Neuronal stem cell (in vitro differentiated cells): Measurements from ENCODE around the gene DTNB.

Source experiments
- DNase-seq: peaks from one replicate; pipeline ENCODE4 v3.0.0-alpha.2; 2013; ENCODE audit warnings: low spot score
- H2AFZ ChIP-seq: one replicate; pipeline ENCODE4 v1.6.1; 2013; ENCODE audit warnings: mild to moderate bottlenecking, low read length, inconsistent platforms
- H2AK5ac ChIP-seq: 2 replicates; pipeline ENCODE4 v1.6.1; 2013; ENCODE audit warnings: low read depth, mild to moderate bottlenecking, inconsistent platforms, low read length, moderate library complexity, mixed read lengths
- H2BK120ac ChIP-seq: 2 replicates; pipeline ENCODE4 v1.6.1; 2013; ENCODE audit warnings: low read depth, mild to moderate bottlenecking, inconsistent platforms, low read length, moderate library complexity, mixed read lengths
- H2BK12ac ChIP-seq: one replicate; pipeline ENCODE4 v1.6.1; 2013; ENCODE audit warnings: low read length, inconsistent platforms
- H2BK15ac ChIP-seq: 2 replicates; pipeline ENCODE4 v1.6.1; 2013; ENCODE audit warnings: mild to moderate bottlenecking, low read length, inconsistent platforms, mixed read lengths
- H2BK5ac ChIP-seq: one replicate; pipeline ENCODE4 v1.6.1; 2013; ENCODE audit warnings: inconsistent platforms, mild to moderate bottlenecking, low read length, moderate library complexity
- H3K14ac ChIP-seq: one replicate; pipeline ENCODE4 v1.6.1; 2013; ENCODE audit warnings: low read length, inconsistent platforms
- H3K18ac ChIP-seq: 2 replicates; pipeline ENCODE4 v1.6.1; 2013; ENCODE audit warnings: low read length, inconsistent platforms
- H3K23ac ChIP-seq: 2 replicates; pipeline ENCODE4 v1.6.1; 2013; ENCODE audit warnings: low read depth, mild to moderate bottlenecking, mixed read lengths, low read length, inconsistent platforms; ENCODE audit not compliant: poor library complexity
- H3K27ac ChIP-seq: replicated peaks from 3 replicates; pipeline ENCODE4 v1.5.1; 2013; ENCODE audit warnings: low read length, inconsistent platforms
- H3K27me3 ChIP-seq, 3 experiments: 2 replicates each; pipeline ENCODE4 v1.6.1; 2013; ENCODE audit warnings: low read length in 3 of 3, mild to moderate bottlenecking in 2 of 3, inconsistent platforms in 1 of 3, low read depth in 1 of 3, mixed read lengths in 1 of 3, moderate library complexity in 1 of 3; ENCODE audit not compliant: control insufficient read depth in 3 of 3, insufficient read depth in 3 of 3
- H3K36me3 ChIP-seq, 2 donors: replicated peaks in 1 of 2; 2 replicates each; pipeline ENCODE4 v1.6.1; 2013; ENCODE audit warnings: low read length in 2 of 2; ENCODE audit not compliant: control insufficient read depth in 2 of 2, insufficient read depth in 2 of 2
- H3K4ac ChIP-seq: 2 replicates; pipeline ENCODE4 v1.6.1; 2013; ENCODE audit warnings: inconsistent platforms, mild to moderate bottlenecking, low read length, moderate library complexity
- H3K4me1 ChIP-seq, 2 donors: 1 replicate in 1 of 2; 2 replicates in 1 of 2; pipeline ENCODE4 v1.6.1; 2013; ENCODE audit warnings: low read length in 2 of 2, low read depth in 1 of 2; ENCODE audit not compliant: control insufficient read depth in 2 of 2, insufficient read depth in 1 of 2
- H3K4me2 ChIP-seq: one replicate; pipeline ENCODE4 v1.6.1; 2013; ENCODE audit warnings: mild to moderate bottlenecking, low read length, inconsistent platforms; ENCODE audit not compliant: insufficient read depth, poor library complexity, severe bottlenecking
- H3K4me3 ChIP-seq, 2 donors: 2 replicates each; pipeline ENCODE4 v1.5.1; 2013; ENCODE audit warnings: low read length in 2 of 2, mild to moderate bottlenecking in 2 of 2, inconsistent platforms in 1 of 2, moderate library complexity in 1 of 2
- H3K79me1 ChIP-seq: one replicate; pipeline ENCODE4 v1.6.1; 2013; ENCODE audit warnings: low read depth, mild to moderate bottlenecking, inconsistent platforms, low read length, moderate library complexity
- H3K9ac ChIP-seq: one replicate; pipeline ENCODE4 v1.6.1; 2013; ENCODE audit warnings: mild to moderate bottlenecking, low read depth, low read length, inconsistent platforms; ENCODE audit not compliant: poor library complexity
- H3K9me3 ChIP-seq, 2 donors: replicated peaks in 1 of 2; 2 replicates each; pipeline versions ENCODE3 to v1.6.1; 2013; ENCODE audit warnings: low read length in 2 of 2, mild to moderate bottlenecking in 2 of 2, inconsistent platforms in 1 of 2, low read depth in 1 of 2, mixed read lengths in 1 of 2, moderate library complexity in 1 of 2; ENCODE audit not compliant: control insufficient read depth in 2 of 2, insufficient read depth in 1 of 2
- H4K8ac ChIP-seq: one replicate; pipeline ENCODE4 v1.6.1; 2013; ENCODE audit warnings: low read depth, mild to moderate bottlenecking, inconsistent platforms, low read length, moderate library complexity
- H4K91ac ChIP-seq: one replicate; pipeline ENCODE4 v1.6.1; 2013; ENCODE audit warnings: low read length, low read depth, mild to moderate bottlenecking, inconsistent platforms; ENCODE audit not compliant: poor library complexity
- WGBS, 2 donors: extraction: QIAGEN DNeasy Blood & Tissue Kit; methylation state at CpG; one replicate each; pipeline ENCODE4 v1.1.7; 2013; ENCODE audit warnings: missing lambda C conversion rate in 2 of 2, mixed read lengths in 1 of 2; ENCODE audit not compliant: insufficient read length in 2 of 2, insufficient replicate concordance in 1 of 2; ENCODE audit errors: extremely low coverage in 2 of 2; 5-methylcytosine and 5-hydroxymethylcytosine counted together

Gene DTNB

DNA sequence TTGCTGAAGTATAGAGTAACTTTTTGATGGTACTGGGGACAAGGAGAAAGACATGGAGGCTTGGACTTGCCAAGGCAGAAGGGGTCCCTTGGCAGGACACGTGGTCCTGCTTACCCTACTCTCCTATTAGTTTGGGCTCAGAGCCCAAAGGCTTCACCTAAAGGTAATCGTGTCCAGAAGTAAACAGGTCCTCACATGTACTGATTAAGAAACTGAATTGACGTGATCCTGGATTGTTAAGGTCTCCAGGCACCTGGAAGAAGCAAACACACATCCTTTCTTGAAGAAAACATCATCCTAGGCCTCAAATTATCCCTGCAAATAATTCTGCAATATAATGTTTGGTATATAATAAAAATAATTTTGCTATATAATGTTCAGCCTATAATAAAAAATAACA lies 50.0 kb downstream of the DTNB start:
- no peak overlapping the region for H4K91ac ChIP-seq
- no peak overlapping the region for H3K23ac ChIP-seq
- H3K27ac ChIP-seq, result no peak overlapping the region
- no peak overlapping the region for H2BK120ac ChIP-seq
- no peak overlapping the region for H2AFZ ChIP-seq
- WGBS, 2 donors, result no CpG with 5 or more reads among the region's 3 CpGs
- H2BK12ac ChIP-seq, result no peak overlapping the region
- H3K4me1 ChIP-seq, result no peaks in the 10 kb centered on the region
- H3K4me2 ChIP-seq, result no peak overlapping the region
- no peak overlapping the region for H2BK15ac ChIP-seq
- no peaks in the 10 kb centered on the region for H3K27me3 ChIP-seq
- H2BK5ac ChIP-seq, result no peak overlapping the region
- H3K36me3 ChIP-seq, result peaks cover 3 to 52% of the 10 kb centered on the region in 2 donors
- no peak overlapping the region for H3K4ac ChIP-seq
- no peak for DNase-seq
- H2AK5ac ChIP-seq, result no peak overlapping the region
- H4K8ac ChIP-seq, result no peak overlapping the region
- H3K9me3 ChIP-seq, result no peaks in the 10 kb centered on the region
- no peak overlapping the region for H3K4me3 ChIP-seq
- no peak overlapping the region for H3K18ac ChIP-seq
- H3K14ac ChIP-seq, result no peak overlapping the region
- no peaks in the 10 kb centered on the region for H3K79me1 ChIP-seq
- H3K9ac ChIP-seq, result no peak overlapping the region

DNA sequence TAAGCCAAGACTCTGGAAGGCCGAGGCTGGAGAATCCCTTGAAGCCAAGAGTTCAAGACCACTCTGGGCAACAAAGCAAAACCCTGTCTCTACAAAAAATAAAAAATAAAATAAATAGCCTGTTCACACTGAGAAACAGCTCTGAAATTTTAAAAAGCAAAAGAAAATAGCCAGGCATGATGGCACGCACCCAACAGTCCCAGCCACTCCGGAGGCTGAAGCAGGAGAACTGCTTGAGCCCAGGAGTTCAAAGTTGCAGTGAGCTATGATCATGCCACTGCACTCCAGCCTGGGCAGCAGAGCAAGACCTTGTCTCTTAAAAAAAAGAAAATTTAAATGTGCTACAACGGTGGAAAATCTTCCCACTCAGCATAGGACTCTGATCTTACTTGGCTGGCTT lies 52.7 kb downstream of the DTNB start:
- Histone ChIP-seq H2BK15ac (no peak overlapping the region), H3K4me1 (no peaks in the 10 kb centered on the region), H2AFZ (no peak overlapping the region), H3K36me3 (peaks cover 0 to 28% of the 10 kb centered on the region in 2 donors), H3K14ac (no peak overlapping the region), H3K9me3 (no peaks in the 10 kb centered on the region), H3K23ac (no peak overlapping the region), H3K4ac (no peak overlapping the region), H4K91ac (no peak overlapping the region), H3K9ac (no peak overlapping the region), H2BK120ac (no peak overlapping the region), H2BK5ac (no peak overlapping the region), H3K27ac (no peak overlapping the region), H3K4me2 (no peak overlapping the region), H3K27me3 (no peaks in the 10 kb centered on the region), H3K4me3 (no peak overlapping the region), H4K8ac (no peak overlapping the region), H2BK12ac (no peak overlapping the region), H2AK5ac (no peak overlapping the region), H3K79me1 (no peaks in the 10 kb centered on the region), H3K18ac (no peak overlapping the region)
- DNase-seq, result no peak
- no CpG with 5 or more reads among the region's 4 CpGs for WGBS, 2 donors

DNA sequence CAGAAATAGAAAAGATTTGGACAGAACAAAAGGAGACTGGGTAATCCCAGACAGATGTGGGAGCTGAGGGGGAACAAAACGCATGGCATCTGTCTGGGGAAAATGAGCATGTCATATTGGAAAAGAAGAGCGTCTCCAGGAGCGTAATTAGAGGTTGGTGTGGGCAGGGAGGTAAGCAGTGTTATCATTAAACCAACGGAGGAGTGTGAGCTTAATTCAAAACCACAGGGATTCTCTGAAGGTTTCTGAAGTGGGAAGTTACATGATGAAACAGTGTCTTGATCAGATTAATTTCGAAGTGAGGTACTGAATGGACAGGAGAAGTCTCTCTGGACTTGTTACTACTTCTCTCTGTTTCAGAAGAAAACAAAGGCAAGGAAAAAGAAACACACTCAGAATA lies 53.3 kb downstream of the DTNB start:
- Histone ChIP-seq H3K18ac (no peak overlapping the region), H3K9me3 (no peaks in the 10 kb centered on the region), H3K4ac (no peak overlapping the region), H3K4me1 (peaks cover 0 to 2% of the 10 kb centered on the region in 2 donors), H2BK120ac (no peak overlapping the region), H3K4me2 (no peak overlapping the region), H3K23ac (no peak overlapping the region), H2BK15ac (no peak overlapping the region), H3K36me3 (peaks cover 0 to 23% of the 10 kb centered on the region in 2 donors), H3K79me1 (no peaks in the 10 kb centered on the region), H3K27ac (no peak overlapping the region), H3K9ac (no peak overlapping the region), H2BK12ac (no peak overlapping the region), H2AFZ (no peak overlapping the region), H3K27me3 (no peaks in the 10 kb centered on the region), H2BK5ac (no peak overlapping the region), H3K4me3 (no peak overlapping the region), H4K91ac (no peak overlapping the region), H2AK5ac (no peak overlapping the region), H3K14ac (no peak overlapping the region), H4K8ac (no peak overlapping the region)
- no CpG with 5 or more reads among the region's 5 CpGs for WGBS, 2 donors
- DNase-seq, result no peak

DNA sequence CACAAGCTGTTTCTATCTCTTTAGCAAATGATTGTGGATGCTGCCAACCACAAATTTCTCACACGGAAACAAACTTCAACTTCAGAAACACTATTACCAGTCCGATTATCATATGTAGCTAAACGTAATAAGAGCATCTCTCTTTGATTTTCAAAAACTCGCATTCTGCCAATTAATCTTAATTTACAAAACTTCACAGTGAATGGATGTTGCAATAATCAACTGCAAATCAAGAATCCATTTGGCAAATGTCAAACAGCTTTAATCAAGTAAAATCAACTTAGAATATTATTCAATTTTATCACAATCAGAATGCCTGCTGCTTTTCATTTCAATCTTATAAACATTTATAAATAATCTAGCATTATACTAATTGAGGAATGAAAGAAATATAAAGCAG lies 54.2 kb downstream of the DTNB start:
- no peak overlapping the region for H2BK120ac ChIP-seq
- no peak overlapping the region for H3K4me3 ChIP-seq
- no peaks in the 10 kb centered on the region for H3K9me3 ChIP-seq
- H2BK12ac ChIP-seq, result no peak overlapping the region
- no peak overlapping the region for H3K27ac ChIP-seq
- H3K36me3 ChIP-seq, result peaks cover 0 to 14% of the 10 kb centered on the region in 2 donors
- H3K4ac ChIP-seq, result no peak overlapping the region
- H2AK5ac ChIP-seq, result no peak overlapping the region
- no peak overlapping the region for H3K9ac ChIP-seq
- no peak overlapping the region for H2AFZ ChIP-seq
- H4K8ac ChIP-seq, result no peak overlapping the region
- DNase-seq, result no peak
- H4K91ac ChIP-seq, result no peak overlapping the region
- no peak overlapping the region for H3K18ac ChIP-seq
- H3K4me2 ChIP-seq, result no peak overlapping the region
- no peak overlapping the region for H3K23ac ChIP-seq
- H2BK5ac ChIP-seq, result no peak overlapping the region
- H2BK15ac ChIP-seq, result no peak overlapping the region
- H3K27me3 ChIP-seq, result no peaks in the 10 kb centered on the region
- no CpG with 5 or more reads among the region's 4 CpGs for WGBS, 2 donors
- no peaks in the 10 kb centered on the region for H3K79me1 ChIP-seq
- H3K14ac ChIP-seq, result no peak overlapping the region
- H3K4me1 ChIP-seq, result peaks cover 0 to 2% of the 10 kb centered on the region in 2 donors
